Lower lobe of right lung (tissue), 2 donors: ENCODE measurements around the gene TMEM178A. TPM values are rescaled to one million over a fixed set of nuclear protein-coding genes. Genes with fewer than 3 reads are reported as not detected.

ENCODE experiments used
- ATAC-seq, 2 donors: fragments of 200-7000 bp; cut with Tn5 transposase; one replicate each; pipeline ENCODE4 v1.9.1; 2020 to 2022; ENCODE audit warnings: mild to moderate bottlenecking in 2 of 2, moderate library complexity in 2 of 2
- DNase-seq: peaks from one replicate; pipeline ENCODE4 v3.0.0-alpha.2; 2020
- H3K27ac ChIP-seq: fragments of 200-600 bp; one replicate; pipeline ENCODE4 v1.8.0; 2022
- H3K27me3 ChIP-seq: fragments of 200-600 bp; one replicate; pipeline ENCODE4 v1.8.0; 2022; ENCODE audit warnings: low read depth
- H3K36me3 ChIP-seq: fragments of 200-600 bp; one replicate; pipeline ENCODE4 v1.8.0; 2022; ENCODE audit warnings: mild to moderate bottlenecking
- H3K4me1 ChIP-seq: fragments of 200-600 bp; one replicate; pipeline ENCODE4 v1.8.0; 2022
- H3K4me3 ChIP-seq: fragments of 200-600 bp; one replicate; pipeline ENCODE4 v1.8.0; 2022; ENCODE audit warnings: mild to moderate bottlenecking
- H3K9me3 ChIP-seq: fragments of 200-600 bp; one replicate; pipeline ENCODE4 v1.8.0; 2022
- intact Hi-C: fragments of 100-400 bp; cut with DNase I; formaldehyde crosslinking; loops from one replicate; pipeline ENCODE4 v1.11.0; 2022
- total RNA-seq: library from RNA; stranded (reverse); fragmentation: NEBNext Ultra II Directional; extraction: Animal tissue kit (Norgen Biotek cat#: 25700); gene quantifications from one replicate; pipeline ENCODE4 v1.2.1, GENCODE V29; 2021
- TF ChIP-seq, protein P1 (sequence below): fragments of 200-600 bp; IDR thresholded peaks from one replicate; pipeline ENCODE4 v1.8.0; 2022; ENCODE audit warnings: antibody characterized with exemption, mild to moderate bottlenecking
- donor health status: DM: no; HTN: yes; CAD: no; lungs with severe emphysema.

The TMEM178A gene
- total RNA-seq, 1 donor from 2014 or later: 3.2 TPM

DNA sequence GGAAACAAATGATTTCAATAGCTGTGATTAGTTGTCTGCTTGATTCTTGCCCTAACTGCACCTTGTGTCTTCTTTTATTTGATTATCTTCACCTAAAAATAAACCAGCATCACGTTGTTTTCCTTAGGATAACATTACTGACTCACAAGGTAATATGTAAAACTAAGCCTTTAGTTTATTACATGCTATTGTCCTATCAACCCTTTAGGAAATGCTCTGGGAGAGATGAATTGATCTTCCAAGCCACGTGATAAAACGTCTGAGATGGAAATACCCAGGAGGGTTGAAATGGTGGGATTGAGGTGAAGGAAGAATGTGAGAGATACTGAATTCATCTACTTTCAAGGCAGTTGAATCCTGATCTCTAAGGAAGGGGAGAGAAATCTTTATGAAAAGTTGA lies 34.5 kb upstream of the TMEM178A start:
- Histone ChIP-seq H3K4me3 (no peak overlapping the region), H3K4me1 (no peaks in the 10 kb centered on the region), H3K36me3 (no peaks in the 10 kb centered on the region), H3K27me3 (no peaks in the 10 kb centered on the region), H3K27ac (no peak overlapping the region), H3K9me3 (no peaks in the 10 kb centered on the region)
- intact Hi-C loops: no loop called here
- ATAC-seq (no peak), DNase-seq (no peak)
- TF ChIP-seq, protein P1, sequence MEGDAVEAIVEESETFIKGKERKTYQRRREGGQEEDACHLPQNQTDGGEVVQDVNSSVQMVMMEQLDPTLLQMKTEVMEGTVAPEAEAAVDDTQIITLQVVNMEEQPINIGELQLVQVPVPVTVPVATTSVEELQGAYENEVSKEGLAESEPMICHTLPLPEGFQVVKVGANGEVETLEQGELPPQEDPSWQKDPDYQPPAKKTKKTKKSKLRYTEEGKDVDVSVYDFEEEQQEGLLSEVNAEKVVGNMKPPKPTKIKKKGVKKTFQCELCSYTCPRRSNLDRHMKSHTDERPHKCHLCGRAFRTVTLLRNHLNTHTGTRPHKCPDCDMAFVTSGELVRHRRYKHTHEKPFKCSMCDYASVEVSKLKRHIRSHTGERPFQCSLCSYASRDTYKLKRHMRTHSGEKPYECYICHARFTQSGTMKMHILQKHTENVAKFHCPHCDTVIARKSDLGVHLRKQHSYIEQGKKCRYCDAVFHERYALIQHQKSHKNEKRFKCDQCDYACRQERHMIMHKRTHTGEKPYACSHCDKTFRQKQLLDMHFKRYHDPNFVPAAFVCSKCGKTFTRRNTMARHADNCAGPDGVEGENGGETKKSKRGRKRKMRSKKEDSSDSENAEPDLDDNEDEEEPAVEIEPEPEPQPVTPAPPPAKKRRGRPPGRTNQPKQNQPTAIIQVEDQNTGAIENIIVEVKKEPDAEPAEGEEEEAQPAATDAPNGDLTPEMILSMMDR: no peak

DNA sequence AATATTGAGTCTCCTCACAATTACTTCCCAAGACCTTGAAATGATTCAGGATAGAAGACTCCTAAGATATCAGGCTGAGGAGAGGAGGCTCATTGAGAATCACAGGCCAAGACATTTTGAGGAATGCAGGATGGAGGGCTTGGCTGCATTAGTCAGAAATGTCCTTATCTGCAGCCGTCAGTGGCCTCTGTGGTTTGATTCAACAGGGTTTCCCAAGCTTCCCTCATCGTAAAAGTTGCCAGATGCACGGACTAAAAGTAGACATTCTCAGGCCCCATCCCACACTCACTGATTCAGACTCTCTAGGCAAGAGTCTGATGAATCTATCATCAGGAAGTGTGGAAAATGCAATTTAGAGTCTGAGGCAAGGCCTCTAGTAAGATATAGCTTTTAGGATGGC lies 34.0 kb upstream of the TMEM178A start:
- intact Hi-C loops: no loop called here
- peak in 1 of 2 donors; percentile 9 for ATAC-seq

DNA sequence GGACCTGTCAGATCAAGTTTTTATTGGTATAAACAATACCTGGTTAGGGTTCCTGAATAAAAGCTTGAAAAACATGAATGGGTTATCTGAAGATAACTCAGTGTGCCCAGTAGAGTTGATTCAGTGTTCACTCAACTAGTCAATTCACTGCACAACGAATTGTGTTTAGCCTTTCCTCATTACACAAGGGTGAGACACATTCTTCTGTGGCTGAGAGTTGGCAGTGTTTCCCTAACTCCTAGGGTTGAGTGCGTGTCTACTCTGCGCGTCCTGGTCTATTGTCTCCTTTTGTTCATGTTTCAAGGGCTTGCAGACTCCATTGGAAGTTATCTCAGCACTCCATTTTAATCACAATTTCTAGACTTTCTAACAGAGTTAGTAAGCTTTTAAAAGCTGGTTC lies 32.8 kb upstream of the TMEM178A start:
- intact Hi-C loops: no loop called here
- Histone ChIP-seq H3K27me3 (no peaks in the 10 kb centered on the region), H3K4me3 (no peak overlapping the region), H3K36me3 (no peaks in the 10 kb centered on the region), H3K9me3 (no peaks in the 10 kb centered on the region), H3K27ac (no peak overlapping the region), H3K4me1 (no peaks in the 10 kb centered on the region)
- TF ChIP-seq, protein P1: no peak
- no peak for ATAC-seq
- no peak for DNase-seq

More for the DNA sequence above, 34.0 kb upstream of the TMEM178A start:
- H3K9me3 ChIP-seq: no peaks in the 10 kb centered on the region
- TF ChIP-seq, protein P1: no peak
- H3K4me1 ChIP-seq: no peaks in the 10 kb centered on the region
- H3K27me3 ChIP-seq: no peaks in the 10 kb centered on the region
- H3K4me3 ChIP-seq: no peak overlapping the region
- no peak overlapping the region for H3K27ac ChIP-seq
- no peaks in the 10 kb centered on the region for H3K36me3 ChIP-seq
- DNase-seq: no peak

DNA sequence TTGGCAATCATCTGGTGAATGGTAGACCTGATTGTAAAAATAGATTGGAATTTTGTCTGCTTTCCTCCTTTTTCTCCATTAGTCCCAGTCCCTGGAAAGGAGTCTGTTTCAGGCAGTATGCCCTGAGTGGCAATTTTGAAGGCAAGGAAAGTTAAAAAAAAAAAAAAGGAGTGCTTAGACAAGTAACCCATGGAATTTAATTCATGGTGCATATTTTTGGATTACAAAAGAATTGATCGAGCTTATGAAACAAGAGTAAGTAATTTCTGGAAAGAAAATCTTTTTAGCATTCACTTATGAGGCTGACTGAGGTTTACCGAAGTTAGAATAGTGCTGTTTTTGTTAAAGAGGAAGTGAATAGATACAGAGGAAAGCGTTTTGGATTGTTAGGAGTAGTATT lies 29.4 kb upstream of the TMEM178A start:
- ATAC-seq (no peak), DNase-seq (no peak)
- no peaks in the 10 kb centered on the region for H3K4me1 ChIP-seq
- H3K4me3 ChIP-seq: no peak overlapping the region
- H3K9me3 ChIP-seq: no peaks in the 10 kb centered on the region
- TF ChIP-seq, protein P1: no peak
- no peaks in the 10 kb centered on the region for H3K36me3 ChIP-seq
- intact Hi-C loops: no loop called here
- no peak overlapping the region for H3K27ac ChIP-seq
- H3K27me3 ChIP-seq: no peaks in the 10 kb centered on the region

DNA sequence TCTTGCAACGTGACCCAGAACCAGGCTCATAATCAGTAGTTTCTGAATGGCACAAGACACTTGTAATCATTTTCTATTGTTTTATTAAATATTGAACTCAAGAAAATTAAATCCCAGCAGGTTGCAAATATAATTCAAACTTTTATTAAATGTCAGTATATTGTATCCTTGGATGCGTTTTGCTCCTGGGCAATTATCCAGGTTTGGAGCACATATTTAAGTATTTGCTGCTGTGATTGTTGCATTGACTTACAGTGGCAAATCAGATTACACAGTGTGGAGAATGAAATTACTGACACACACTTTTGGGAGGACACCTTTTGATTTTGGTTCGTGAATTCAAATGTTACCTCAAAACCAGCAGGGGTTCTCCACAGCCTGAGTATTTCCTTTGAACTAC lies 27.1 kb upstream of the TMEM178A start:
- no peaks in the 10 kb centered on the region for H3K27me3 ChIP-seq
- peaks cover 6% of the 10 kb centered on the region for H3K4me1 ChIP-seq
- TF ChIP-seq, protein P1: no peak
- ATAC-seq: no peak
- H3K36me3 ChIP-seq: no peaks in the 10 kb centered on the region
- no peak for DNase-seq
- H3K9me3 ChIP-seq: no peaks in the 10 kb centered on the region
- intact Hi-C loops: no loop called here
- H3K27ac ChIP-seq: no peak overlapping the region
- H3K4me3 ChIP-seq: no peak overlapping the region

DNA sequence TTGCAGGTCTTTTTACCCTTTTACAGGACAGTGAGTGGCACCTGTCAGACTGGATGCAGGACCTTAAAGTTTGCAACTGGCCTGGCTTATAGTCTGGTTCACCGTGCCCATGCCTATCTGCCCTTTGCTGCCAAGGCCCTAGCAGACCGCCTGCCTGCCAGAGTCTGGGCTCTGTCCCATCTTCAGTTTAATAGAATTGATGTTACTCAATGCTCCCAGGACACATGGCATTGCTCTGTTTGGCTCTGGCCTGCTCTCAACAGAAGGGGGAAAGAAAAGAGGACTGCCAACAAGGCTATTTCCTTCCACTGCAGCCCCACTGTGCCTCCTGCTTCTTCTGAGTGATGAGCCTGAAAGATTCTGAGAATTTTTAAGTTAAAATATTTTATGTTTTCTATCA lies 25.6 kb upstream of the TMEM178A start:
- TF ChIP-seq, protein P1: no peak
- no peak overlapping the region for H3K4me3 ChIP-seq
- no peaks in the 10 kb centered on the region for H3K27me3 ChIP-seq
- ATAC-seq: no peak
- peaks cover 6% of the 10 kb centered on the region for H3K4me1 ChIP-seq
- no peaks in the 10 kb centered on the region for H3K36me3 ChIP-seq
- intact Hi-C loops: no loop called here
- no peak overlapping the region for H3K27ac ChIP-seq
- no peak for DNase-seq
- no peaks in the 10 kb centered on the region for H3K9me3 ChIP-seq
